Ramos (cell line): ENCODE results near the gene KIF20A.
"Not testable (repeated sequence)": the region's sequence is repeated elsewhere in the genome, so short reads cannot be mapped to it uniquely, and the experiment has no call there.

Experiments used
- in situ Hi-C: fragments of 300-500 bp; cut with MboI; formaldehyde crosslinking; loops from one replicate; pipeline ENCODE4 v1.14.3; 2022; ENCODE audit warnings: low sequenced_read_pairs; ENCODE audit not compliant: unreplicated experiment

KIF20A gene

DNA sequence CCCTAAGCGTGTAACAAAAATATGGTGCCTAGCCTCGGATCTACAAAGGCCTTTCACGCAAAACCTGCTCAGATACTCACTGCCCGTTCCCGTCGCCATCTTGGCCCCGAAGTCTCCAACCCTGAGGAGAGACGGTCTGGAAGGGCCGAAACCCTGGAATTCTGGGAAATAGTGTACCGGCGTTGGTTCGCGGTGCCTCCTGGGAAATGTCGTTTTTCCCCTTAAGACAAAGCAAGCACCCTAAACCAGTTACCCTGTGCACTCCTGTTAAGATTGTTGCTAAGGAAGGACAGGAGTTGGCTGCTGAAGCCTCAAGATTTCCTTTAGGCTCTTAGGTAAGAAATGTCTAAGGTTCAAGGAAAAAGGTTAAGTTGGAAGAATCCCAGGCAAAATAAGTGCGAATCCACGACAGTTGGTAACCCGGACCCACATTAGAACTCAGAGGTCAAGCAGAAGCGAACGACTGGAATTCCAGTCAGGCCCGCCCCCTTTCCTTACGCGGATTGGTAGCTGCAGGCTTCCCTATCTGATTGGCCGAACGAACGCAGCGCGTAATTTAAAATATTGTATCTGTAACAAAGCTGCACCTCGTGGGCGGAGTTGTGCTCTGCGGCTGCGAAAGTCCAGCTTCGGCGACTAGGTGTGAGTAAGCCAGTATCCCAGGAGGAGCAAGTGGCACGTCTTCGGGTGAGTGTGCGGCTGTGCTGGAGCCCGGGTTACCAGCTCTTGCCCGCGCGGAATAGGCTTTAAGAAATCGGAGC lies at the start of gene KIF20A, which contains the start of gene BRD8:
KIF20A (plus strand) TSS at position 597 of the 761 bp plus-strand sequence. CDS start 569 bp downstream, outside the sequence.
BRD8 (minus strand) TSS at position 115 of the 761 bp plus-strand sequence; CDS start at position 99, 16 bp downstream.
- in situ Hi-C loops = no loop called here

DNA sequence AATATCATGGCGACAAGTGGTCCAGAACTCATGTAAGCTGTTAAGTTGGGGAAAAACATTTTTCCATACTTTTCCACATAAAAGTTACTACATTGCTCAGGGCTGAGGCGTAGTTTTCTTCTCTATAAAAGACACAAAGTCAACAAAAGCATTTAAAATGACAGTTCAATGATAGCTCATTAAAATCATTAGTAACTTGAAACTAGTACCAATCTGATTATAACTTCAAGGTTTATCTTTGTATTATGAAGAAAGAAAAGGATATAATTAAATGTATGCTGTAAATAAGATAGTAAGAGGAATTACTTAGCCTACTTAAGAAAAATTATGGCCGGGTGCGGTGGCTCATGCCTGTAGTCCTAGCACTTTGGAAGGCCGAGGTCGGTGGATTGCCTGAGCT lies 49.6 kb upstream of the KIF20A start:
- in situ Hi-C loops = no loop called here

DNA sequence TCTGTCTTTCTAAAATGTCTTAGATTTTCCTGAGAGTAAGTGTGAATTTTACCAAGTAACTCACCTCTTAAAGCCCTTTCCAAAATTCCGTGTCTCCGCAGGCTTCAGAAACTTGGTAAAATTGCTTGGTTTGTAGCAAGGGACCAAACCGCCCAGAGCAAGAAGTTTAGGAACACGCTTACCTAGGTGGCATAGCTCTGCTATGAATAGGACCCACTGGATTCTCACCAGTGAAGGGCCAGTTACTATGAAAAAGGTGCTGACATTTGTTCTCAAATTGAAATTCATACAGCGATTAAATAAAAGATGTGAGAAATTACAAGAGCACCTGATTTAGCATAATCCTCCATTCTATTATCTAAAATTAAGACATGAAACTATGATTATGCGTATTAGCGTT lies 46.4 kb upstream of the KIF20A start:
- in situ Hi-C loops = no loop called here

DNA sequence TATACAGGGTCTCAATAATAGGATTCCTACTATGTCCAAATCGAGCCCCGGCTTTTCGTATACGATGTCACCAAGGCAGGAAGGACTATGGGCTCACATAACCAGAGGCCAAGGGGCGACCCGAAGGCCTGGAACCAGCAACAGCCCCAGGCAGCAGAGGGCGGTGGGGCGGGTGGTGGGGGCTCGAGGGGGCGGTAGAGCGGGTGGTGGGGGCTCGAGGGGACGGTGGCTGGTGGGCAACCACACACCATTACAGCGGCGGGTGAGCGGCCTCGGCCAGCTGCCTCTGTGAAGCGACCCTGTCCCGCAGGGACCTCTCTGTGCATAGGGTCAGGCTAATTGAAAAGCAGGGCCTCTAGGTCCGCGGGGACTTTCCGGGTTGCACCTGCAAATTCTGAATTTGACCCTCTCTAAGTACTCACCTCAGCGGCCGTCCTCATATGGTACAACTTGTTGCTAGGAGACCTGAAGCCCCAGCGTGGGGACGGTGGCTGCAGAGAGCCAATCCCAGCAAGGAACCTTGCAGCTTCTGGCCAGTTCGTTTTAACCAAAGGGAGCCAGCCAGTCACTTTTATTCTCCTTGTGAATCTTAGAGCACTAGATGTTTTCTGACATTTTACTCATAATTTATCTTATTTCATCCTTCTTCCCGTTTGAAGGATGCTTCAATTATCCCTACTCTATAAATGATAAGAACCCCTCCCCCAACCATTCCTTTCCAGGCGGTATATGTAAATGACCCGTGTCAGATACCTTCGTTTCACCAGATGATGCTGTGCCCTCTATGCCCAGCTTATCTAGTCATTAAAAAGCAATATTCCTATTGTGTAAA lies 39.7 kb upstream of the KIF20A start, which contains the start of gene NME5:
NME5 (minus strand) TSS at position 480 of the 832 bp plus-strand sequence. CDS start 648 bp downstream, outside the sequence.
- in situ Hi-C loops = no loop called here

DNA sequence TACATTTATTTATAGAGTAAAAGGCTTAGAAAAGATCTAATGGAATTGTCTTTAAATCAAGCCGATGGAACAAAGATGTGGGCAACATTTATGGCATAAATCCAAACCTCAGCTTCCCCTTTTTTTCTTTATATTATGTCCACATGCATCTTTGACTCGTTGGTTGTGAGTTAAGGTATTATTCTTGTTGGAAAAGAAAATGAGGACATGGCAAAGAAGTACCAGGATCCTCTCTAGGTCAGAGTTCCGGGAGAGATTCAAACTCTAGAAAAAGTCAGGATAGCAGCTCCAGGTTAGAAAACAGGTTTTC lies 39.2 kb upstream of the KIF20A start:
- in situ Hi-C loops = no loop called here

DNA sequence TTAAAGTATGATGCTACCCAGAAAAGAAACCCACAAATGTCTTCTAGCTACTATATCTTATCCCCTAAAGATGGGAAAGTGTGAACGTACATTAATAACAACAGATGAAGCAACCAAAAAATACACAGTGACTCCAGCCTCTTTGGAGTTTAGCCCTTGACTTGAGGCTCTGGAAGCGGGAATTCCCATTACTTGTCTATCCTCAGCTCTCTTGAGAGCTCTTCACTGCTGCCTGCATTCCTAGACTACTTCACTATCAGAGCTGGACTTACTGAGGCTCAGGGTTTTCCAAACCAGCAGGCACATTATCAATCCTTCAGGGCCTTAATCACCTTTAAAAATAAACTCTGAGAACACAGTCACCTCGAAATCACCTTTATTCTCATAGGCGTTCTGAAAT lies 38.6 kb upstream of the KIF20A start:
- in situ Hi-C loops = no loop called here

DNA sequence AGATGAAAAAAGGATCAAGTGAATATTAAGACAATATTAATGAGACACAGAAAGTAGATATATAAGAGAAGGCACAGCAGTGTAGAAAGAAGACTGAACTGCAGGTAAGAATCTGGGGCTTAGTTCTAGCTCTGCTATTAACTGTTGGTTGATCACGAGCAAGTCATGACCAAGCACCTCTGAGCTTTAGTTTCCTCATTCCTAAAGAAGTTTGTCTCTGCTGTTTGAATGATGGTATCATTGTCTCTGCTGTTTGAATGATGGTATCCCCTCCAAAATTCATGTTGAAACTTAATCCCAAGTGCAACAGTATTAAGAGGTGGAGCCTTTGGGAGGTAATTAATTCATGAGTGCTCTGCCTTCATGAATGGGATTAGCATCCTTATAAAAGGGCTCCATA lies 37.2 kb upstream of the KIF20A start:
- in situ Hi-C loops = no loop called here

DNA sequence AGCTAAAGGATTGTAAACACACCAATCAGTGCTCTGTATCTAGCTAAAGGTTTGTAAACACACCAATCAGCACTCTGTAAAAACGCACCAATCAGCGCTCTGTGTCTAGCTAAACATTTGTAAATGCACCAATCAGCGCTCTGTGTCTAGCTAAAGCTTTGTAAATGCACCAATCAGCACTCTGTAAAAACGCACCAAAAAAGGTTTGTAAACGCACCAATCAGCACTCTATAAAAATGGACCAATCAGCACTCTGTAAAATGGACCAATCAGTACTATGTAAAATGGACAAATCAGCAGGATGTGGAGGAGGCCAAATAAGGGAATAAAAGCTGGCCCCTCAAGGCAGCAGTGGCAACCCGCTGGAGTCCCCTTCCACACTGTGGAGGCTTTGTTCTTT lies 35.3 kb upstream of the KIF20A start:
- in situ Hi-C loops = not testable (repeated sequence)

DNA sequence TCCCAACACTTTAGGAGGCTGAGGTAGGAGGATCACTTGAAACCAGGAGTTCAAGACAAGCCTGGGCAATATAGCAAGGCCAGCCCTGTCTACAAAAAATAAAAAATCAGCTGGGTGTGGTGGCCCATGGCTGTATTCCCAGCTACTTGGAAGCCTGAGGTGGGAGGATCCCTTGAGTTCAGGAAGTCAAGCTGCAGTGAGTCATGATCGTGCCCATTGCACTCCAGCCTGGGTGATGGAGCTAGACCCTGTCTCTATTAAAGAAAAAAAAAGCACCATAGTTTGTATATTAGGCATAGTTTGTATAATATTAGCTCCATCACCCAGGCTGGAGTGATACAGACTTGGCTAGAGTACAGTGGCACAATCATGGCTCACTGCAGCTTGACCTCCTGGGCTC lies 30.1 kb upstream of the KIF20A start:
- in situ Hi-C loops = no loop called here

DNA sequence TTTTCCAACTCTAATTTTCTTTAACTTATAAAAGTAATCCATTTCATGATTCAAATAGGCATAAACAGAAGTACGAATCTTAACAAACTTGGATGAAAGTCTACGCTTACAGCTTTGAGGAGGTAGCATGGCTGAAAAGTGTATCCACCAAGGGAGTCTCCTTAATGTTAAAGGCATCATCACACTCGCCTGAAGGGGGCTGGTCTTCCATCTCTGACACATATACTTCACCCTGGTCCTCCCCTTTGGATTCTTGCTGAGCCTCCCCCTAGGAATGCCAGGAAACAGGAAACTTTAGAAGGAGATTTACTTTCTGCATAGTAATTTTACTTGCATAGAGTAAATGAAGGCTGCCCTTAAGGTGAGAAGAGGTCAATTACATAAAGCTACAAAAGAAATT lies 29.4 kb upstream of the KIF20A start:
- in situ Hi-C loops = no loop called here

DNA sequence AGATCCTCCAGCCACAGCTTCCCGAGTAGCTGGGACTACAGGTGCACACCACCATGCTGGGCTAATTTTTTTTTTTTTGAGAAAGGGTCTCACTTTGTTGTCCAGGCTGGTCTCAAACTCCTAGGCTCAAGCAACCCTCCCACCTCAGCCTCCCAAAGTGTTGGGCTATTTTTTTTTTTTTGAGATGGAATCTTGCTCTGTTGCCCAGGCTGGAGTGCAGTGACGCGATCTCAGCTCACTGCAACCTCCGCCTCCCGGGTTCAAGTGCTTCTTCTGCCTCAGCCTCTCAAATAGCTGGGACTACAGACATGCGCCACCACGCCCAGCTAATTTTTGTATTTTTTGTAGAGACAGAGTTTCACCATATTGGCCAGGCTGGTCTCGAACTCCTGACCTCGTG lies 22.9 kb upstream of the KIF20A start:
- in situ Hi-C loops = not testable (repeated sequence)

DNA sequence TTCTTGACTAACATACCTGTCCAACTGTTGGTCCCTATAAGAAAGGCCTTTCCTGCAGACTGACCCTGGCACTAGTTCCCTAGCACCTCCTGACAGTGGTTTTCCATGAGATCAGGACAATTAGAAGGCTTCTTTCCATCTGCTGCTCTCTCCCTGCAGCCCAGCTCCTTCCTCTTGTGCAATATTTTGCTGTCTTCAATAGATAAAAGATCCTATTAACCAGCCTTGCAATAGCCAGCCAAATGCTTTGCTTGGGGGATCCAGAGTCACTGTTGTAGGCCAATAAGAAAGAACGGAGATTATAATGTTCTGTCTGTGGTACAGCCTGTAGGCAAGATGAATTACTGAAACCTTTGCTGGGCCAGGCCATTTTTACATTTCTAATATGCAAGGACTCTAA lies 21.3 kb upstream of the KIF20A start:
- in situ Hi-C loops = no loop called here

DNA sequence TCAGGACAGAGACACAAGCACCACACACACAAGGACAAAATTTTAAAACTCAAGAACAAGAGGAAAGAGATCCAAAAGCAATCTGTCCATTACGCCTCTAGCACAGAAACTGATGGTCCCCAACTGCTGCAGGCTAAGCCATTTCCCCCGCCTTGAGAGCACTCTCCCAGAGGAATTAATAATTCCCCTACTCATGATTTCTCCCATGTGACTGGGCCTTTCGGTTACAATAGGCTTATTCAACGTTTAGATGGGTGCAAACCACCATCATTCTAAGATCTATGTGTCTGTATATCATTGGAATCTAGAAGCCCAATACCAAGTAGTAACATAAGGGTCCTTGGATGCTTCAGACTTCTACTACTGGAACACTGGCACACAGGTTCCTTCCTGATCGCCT lies 19.2 kb upstream of the KIF20A start:
- in situ Hi-C loops = no loop called here

DNA sequence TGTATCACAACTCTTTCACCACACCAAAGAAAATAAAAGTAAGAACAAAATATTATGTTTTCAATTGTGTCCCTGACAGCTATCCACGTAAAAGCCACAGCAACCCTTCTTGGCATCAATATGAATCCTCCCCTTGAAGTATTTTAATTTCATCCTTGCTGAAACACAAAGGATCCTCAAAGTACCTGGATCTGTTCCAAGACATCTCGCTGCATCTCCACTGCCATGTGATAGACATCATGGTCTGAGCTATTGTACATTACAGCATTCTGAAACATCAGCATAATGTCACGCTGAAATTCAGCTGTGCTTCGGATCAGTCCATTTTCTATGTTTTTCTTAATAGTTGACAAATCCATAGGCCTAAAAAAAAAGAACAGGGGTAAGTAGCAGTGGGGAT lies 18.2 kb upstream of the KIF20A start:
- in situ Hi-C loops = no loop called here

DNA sequence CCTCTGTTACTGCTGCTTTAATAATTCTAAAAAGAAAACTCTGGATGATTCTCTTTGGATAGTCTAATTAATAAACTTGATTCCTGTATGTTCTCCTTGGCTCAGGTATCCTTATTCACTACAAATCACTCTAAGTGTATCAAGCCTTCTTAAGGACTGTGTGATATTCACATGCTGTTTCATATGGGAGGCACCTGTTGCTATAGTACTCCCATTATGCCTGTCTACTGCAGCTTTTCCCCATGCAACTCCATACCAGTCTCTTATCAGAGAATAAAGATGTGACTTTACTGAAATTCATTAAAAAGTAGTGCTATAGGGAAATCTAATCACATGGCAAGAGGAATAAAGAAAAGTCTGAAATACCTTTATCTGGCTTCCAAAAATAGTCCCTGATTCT lies 15.2 kb upstream of the KIF20A start:
- in situ Hi-C loops = no loop called here

DNA sequence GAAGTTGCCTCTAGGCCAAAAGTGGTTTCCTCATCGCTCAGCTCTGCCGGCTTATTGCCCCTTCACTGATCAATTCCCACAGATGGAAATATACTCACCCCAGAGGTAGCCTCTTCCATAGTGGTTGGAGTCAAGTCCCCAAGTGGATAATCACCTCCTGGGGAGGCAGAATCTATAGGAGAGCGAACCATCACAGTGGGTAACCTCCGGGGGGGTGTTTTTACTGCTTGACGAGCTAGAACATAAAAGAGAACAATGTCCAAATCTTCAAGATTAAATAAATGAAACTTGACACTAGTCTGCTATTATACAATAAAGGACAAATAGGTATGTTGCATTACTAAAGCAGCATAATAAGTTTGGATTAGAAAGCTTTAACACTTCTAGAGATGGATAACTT lies 9.8 kb upstream of the KIF20A start:
- in situ Hi-C loops = no loop called here

DNA sequence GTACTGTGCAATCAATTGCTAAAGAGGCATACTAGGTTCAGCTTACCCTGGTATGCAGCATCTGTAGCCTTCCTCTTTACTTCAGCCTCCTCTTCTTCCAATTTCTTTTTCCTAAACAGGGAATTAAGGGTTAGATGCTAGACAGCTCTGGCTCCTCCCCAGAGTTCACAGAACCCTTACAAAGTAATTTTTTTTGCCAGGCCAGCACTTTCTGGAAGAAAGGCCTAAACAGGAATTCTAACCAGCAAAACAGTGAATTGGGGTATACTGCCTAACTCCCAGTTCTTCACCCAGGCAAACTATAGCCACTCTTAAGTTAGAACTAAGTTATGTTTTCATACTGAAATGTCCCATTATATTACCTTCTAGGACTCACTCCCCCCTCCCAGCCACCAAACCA lies 8.6 kb upstream of the KIF20A start:
- in situ Hi-C loops = no loop called here

DNA sequence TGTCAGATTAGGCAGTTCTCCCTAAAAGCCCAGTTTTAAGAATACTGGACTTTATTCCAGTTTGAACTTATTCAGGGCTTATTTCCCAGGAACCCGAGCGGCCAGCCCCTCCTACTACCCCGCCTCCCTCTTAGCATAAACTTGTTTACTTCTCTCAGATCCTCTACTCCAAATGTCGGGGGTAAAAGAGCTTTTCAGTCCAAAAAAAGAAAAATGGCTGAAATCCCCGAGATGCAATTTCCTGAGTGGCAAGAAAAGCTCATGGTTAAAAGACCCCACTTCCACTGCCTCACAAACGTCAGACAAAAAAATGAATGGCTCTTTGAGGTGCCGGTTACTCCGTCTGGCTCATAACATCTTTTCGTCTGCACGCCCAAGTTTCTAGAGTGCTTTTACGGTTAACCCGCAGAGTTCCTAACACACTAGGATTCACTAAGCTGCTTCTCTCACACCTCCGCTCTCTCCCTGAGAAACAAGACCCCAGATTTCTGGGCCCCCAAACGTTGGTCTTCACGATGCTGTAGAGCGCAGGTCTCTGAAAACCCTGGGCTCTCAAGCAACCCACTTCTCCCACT lies 884 bp upstream of the KIF20A start:
- in situ Hi-C loops = no loop called here

DNA sequence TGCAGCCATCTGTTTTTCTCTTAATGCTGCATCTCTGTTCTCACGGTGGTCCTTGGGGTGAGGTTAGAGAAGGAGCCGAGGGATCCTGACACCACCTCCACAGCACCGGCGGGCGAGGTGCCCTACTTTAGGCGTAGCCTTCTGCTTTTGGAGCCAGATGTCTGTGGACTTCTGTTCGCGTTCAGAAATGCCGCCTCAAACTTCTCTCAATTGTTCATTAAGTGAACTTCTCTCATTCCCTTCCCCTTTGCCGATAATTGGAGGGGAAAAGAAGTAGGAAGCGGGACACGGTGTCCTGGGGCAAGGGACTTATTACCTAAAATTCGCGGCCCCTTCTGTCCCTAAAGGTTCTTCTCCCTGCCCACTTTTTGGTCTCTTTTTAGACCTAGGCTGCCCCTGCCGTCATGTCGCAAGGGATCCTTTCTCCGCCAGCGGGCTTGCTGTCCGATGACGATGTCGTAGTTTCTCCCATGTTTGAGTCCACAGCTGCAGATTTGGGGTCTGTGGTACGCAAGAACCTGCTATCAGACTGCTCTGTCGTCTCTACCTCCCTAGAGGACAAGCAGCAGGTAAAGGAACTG lies 455 bp downstream of the KIF20A start:
- in situ Hi-C loops = no loop called here

DNA sequence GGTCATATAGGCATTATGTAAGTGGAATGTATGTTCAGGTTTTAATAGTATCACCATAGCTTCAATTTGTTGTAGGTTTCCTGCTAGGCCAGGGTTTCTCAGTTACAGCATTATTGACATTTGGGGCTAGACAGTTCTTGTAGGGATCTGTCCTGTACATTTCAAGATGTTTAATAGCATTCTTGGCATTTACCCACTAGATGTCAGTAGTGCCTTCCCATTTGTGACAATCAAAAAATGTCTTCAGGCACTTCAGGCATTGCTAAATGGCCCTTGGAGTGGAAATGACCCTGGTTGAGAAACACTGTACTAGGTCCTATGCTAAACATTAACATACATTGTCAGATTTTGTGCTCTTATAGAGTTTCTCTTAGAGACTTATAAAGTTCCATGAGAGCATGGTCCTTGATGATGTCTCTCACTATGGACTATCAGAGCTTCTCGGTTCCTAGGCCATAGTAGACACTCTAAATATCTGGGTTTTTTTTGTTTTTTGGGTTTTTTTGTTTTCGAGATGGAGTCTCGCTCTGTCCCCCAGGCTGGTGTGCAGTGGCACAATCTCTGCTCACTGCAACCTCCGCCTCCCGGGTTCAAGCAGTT lies 1.4 kb downstream of the KIF20A start:
- in situ Hi-C loops = loop anchor here (10.0 kb wide), 1 partner anchor 235 kb away; no protein-coding TSS in a partner anchor
